CD14-positive monocyte (primary cell): ENCODE measurements around the gene CCT8L2. TPM values are rescaled to one million over a fixed set of nuclear protein-coding genes. Genes with fewer than 3 reads are reported as not detected.
"Not testable (repeated sequence)": the region's sequence is repeated elsewhere in the genome, so short reads cannot be mapped to it uniquely, and the experiment has no call there.

ENCODE experiments used
- DNase-seq, 3 donors: peaks; one replicate each; pipeline ENCODE4 v3.0.0-alpha.2; 2011 to 2022
- H2AFZ ChIP-seq: 2 replicates; pipeline ENCODE4 v1.6.0; 2012; ENCODE audit warnings: mild to moderate bottlenecking, low read depth, low read length, inconsistent platforms; ENCODE audit not compliant: insufficient read depth, poor library complexity, severe bottlenecking
- H3K27ac ChIP-seq, 2 donors: 1 replicate in 1 of 2; 2 replicates in 1 of 2; pipeline ENCODE4 v1.5.1; 2012 to 2013; ENCODE audit warnings: low read length in 2 of 2, control low read depth in 1 of 2, inconsistent platforms in 1 of 2, low read depth in 1 of 2, mild to moderate bottlenecking in 1 of 2
- H3K27me3 ChIP-seq, 2 donors: one replicate each; pipeline versions ENCODE4 v1.6.0 to v1.6.1; 2011 to 2013; ENCODE audit warnings: low read length in 2 of 2; ENCODE audit not compliant: control insufficient read depth in 2 of 2, insufficient read depth in 2 of 2
- H3K36me3 ChIP-seq, 2 donors: replicated peaks in 1 of 2; 1 replicate in 1 of 2; 2 replicates in 1 of 2; pipeline versions ENCODE4 v1.5.1 to v1.6.1; 2012 to 2013; ENCODE audit warnings: low read length in 2 of 2, control low read depth in 1 of 2, inconsistent platforms in 1 of 2, mild to moderate bottlenecking in 1 of 2; ENCODE audit not compliant: insufficient read depth in 2 of 2, control insufficient read depth in 1 of 2
- H3K4me1 ChIP-seq, 2 donors: 1 replicate in 1 of 2; 2 replicates in 1 of 2; pipeline versions ENCODE4 v1.5.1 to v1.6.1; 2012 to 2013; ENCODE audit warnings: low read length in 2 of 2, control low read depth in 1 of 2, inconsistent platforms in 1 of 2, mild to moderate bottlenecking in 1 of 2, moderate library complexity in 1 of 2; ENCODE audit not compliant: insufficient read depth in 2 of 2, control insufficient read depth in 1 of 2
- H3K4me2 ChIP-seq: replicated peaks from 2 replicates; pipeline ENCODE3; 2012; ENCODE audit warnings: low read length, moderate library complexity, mild to moderate bottlenecking; ENCODE audit not compliant: poor library complexity, severe bottlenecking; ENCODE audit errors: extremely low read depth
- H3K4me3 ChIP-seq, 3 experiments: fragments of 200-600 bp in 1 of 3; sonication (generic) in 1 of 3; replicated peaks in 1 of 3; 1 replicate in 2 of 3; 2 replicates in 1 of 3; pipeline ENCODE4 v1.5.1; 2011 to 2013; ENCODE audit warnings: low read length in 3 of 3, mild to moderate bottlenecking in 3 of 3, control low read depth in 2 of 3, low read depth in 2 of 3, inconsistent platforms in 1 of 3, moderate library complexity in 1 of 3
- H3K79me2 ChIP-seq: 2 replicates; pipeline ENCODE4 v1.6.0; 2012; ENCODE audit warnings: mild to moderate bottlenecking, control low read depth, inconsistent platforms, low read length, moderate library complexity; ENCODE audit not compliant: insufficient read depth
- H3K9ac ChIP-seq: 2 replicates; pipeline ENCODE4 v1.6.0; 2017; ENCODE audit warnings: low read length, mild to moderate bottlenecking; ENCODE audit not compliant: insufficient read depth, poor library complexity, severe bottlenecking
- H3K9me3 ChIP-seq, 2 donors: replicated peaks in 1 of 2; 1 replicate in 1 of 2; 2 replicates in 1 of 2; pipeline versions ENCODE4 v1.5.1 to v1.6.1; 2012 to 2013; ENCODE audit warnings: low read length in 2 of 2, control low read depth in 1 of 2; ENCODE audit not compliant: control insufficient read depth in 1 of 2, insufficient read depth in 1 of 2
- H4K20me1 ChIP-seq: 2 replicates; pipeline ENCODE4 v1.6.0; 2012; ENCODE audit warnings: mild to moderate bottlenecking, low read length, control low read depth, moderate library complexity; ENCODE audit not compliant: insufficient read depth
- H3K27ac Mint-ChIP-seq, 7 donors: one replicate each; pipeline ENCODE4 v1.8.0; 2020; ENCODE audit warnings: mild to moderate bottlenecking in 7 of 7, mixed read lengths in 7 of 7, moderate library complexity in 6 of 7, inconsistent platforms in 2 of 7
- H3K27me3 Mint-ChIP-seq, 3 donors: one replicate each; pipeline ENCODE4 v1.8.0; 2021 to 2022; ENCODE audit warnings: low read depth in 3 of 3, mild to moderate bottlenecking in 3 of 3, mixed read lengths in 3 of 3, moderate library complexity in 3 of 3, inconsistent platforms in 1 of 3
- H3K36me3 Mint-ChIP-seq, 2 donors: one replicate each; pipeline ENCODE4 v1.8.0; 2020; ENCODE audit warnings: mixed read lengths in 2 of 2, inconsistent platforms in 1 of 2, mild to moderate bottlenecking in 1 of 2
- H3K4me1 Mint-ChIP-seq: one replicate; pipeline ENCODE4 v1.8.0; 2020; ENCODE audit warnings: mild to moderate bottlenecking, mixed read lengths
- H3K4me3 Mint-ChIP-seq, 2 donors: one replicate each; pipeline ENCODE4 v1.8.0; 2020; ENCODE audit warnings: mild to moderate bottlenecking in 2 of 2, mixed read lengths in 2 of 2, moderate library complexity in 1 of 2
- H3K9me3 Mint-ChIP-seq, 7 donors: one replicate each; pipeline ENCODE4 v1.8.0; 2020 to 2022; ENCODE audit warnings: mixed read lengths in 7 of 7, mild to moderate bottlenecking in 6 of 7, moderate library complexity in 6 of 7, inconsistent platforms in 2 of 7
- WGBS: methylation state at CpG from one replicate; pipeline ENCODE4 v1.1.5; 2013; ENCODE audit warnings: missing lambda C conversion rate; ENCODE audit not compliant: insufficient coverage; 5-methylcytosine and 5-hydroxymethylcytosine counted together
- intact Hi-C, 2 donors: fragments of 100-400 bp; cut with micrococcal nuclease; formaldehyde crosslinking; loops; one replicate each; pipeline versions ENCODE4 v1.15.0 to v1.15.1; 2023
- polyA plus RNA-seq, 3 donors: library from polyadenylated mRNA; depleted of rRNA in 1 of 3; unstranded in 2 of 3; stranded (reverse) in 1 of 3; fragments of 300-500 nt in 2 of 3; fragments of >200 nt in 1 of 3; fragmentation: Illumina TruSeq in 2 of 3; gene quantifications; 1 replicate in 2 of 3; 2 replicates in 1 of 3; pipeline ENCODE4 v1.2.3, GENCODE V29; 2012 to 2021
- TF ChIP-seq, protein P1 (sequence below): fragments of 200-600 bp; IDR thresholded peaks from one replicate; pipeline ENCODE4 v1.8.0; 2022; ENCODE audit warnings: antibody characterized with exemption, mild to moderate bottlenecking

Gene CCT8L2
- polyA plus RNA-seq, 3 donors = not detected

DNA sequence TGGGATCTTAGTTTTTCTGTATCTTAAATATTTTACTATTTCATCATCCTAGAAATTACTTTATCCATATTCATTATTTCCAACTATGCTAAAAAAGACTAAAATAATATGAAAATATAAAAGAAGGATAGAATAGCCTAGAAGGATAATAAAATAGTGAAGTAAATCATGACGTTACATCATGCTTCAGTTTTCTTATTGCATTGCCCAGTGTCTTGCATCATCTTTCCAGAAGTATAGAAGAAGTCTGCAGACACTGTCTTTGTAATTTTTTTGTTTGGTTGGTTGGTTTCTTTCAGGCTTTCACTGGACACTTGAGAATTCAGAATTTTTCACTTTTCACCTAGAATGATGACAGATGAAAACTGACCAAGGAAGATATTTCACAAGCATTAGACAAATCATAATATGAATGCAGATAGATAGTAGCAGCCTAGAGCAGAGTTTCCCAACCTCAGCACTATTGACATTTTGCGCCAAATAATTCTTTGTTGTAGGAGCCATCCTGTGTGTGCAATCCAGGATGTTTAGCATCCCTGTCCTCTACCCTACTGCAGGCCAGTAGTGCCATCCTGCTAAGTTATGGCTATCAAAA, 23.3 kb downstream of the CCT8L2 start:
- H3K4me3 ChIP-seq, DNase-seq, H3K4me3 Mint-ChIP-seq, H3K4me1 Mint-ChIP-seq, H3K36me3 ChIP-seq, H3K27ac ChIP-seq, intact Hi-C loops, H3K4me1 ChIP-seq, H3K79me2 ChIP-seq, H2AFZ ChIP-seq, H3K9ac ChIP-seq, H3K27me3 Mint-ChIP-seq, H3K27ac Mint-ChIP-seq, H3K36me3 Mint-ChIP-seq, H3K27me3 ChIP-seq, H3K4me2 ChIP-seq, H4K20me1 ChIP-seq: not testable (repeated sequence)
- no CpG with 5 or more reads among the region's 2 CpGs for WGBS
- peaks cover 5 to 38% of the 10 kb centered on the region in 2 donors for H3K9me3 ChIP-seq
- peaks cover 2 to 37% (median 31%) of the 10 kb centered on the region in 7 donors for H3K9me3 Mint-ChIP-seq

DNA sequence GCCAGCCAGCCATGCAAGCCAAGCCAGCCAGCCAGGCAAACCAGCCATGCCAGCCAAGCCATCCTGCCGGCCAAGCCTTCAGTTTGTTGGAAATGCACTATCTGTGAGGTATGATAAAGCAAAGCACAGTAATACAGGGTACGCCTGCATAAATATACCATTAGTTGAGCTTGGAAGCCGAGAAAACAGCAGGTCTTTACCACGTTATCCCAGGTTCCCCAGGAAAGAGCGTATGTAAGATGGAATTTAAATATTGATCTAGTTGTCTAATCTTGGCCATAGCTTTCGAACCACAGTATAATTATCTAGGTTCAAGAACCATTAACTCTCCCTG, 24.2 kb downstream of the CCT8L2 start:
- H3K9ac ChIP-seq = no peak overlapping the region
- no peaks in the 10 kb centered on the region for H3K27me3 ChIP-seq
- no peak overlapping the region for H3K27ac Mint-ChIP-seq
- H3K36me3 Mint-ChIP-seq = no peaks in the 10 kb centered on the region
- H4K20me1 ChIP-seq = no peaks in the 10 kb centered on the region
- peaks cover 8 to 47% of the 10 kb centered on the region in 2 donors for H3K9me3 ChIP-seq
- H3K4me1 ChIP-seq = no peaks in the 10 kb centered on the region
- H3K4me3 ChIP-seq = no peak overlapping the region
- WGBS = no CpG with 5 or more reads among the region's 6 CpGs
- peaks cover 2 to 46% (median 37%) of the 10 kb centered on the region in 7 donors for H3K9me3 Mint-ChIP-seq
- H3K27ac ChIP-seq = no peak overlapping the region
- intact Hi-C loops = no loop called here
- no peaks in the 10 kb centered on the region for H3K79me2 ChIP-seq
- no peaks in the 10 kb centered on the region for H3K36me3 ChIP-seq
- no peaks in the 10 kb centered on the region for H3K4me1 Mint-ChIP-seq
- no peak overlapping the region for H3K4me2 ChIP-seq
- H2AFZ ChIP-seq = no peak overlapping the region
- no peak for DNase-seq
- TF ChIP-seq, protein P1, sequence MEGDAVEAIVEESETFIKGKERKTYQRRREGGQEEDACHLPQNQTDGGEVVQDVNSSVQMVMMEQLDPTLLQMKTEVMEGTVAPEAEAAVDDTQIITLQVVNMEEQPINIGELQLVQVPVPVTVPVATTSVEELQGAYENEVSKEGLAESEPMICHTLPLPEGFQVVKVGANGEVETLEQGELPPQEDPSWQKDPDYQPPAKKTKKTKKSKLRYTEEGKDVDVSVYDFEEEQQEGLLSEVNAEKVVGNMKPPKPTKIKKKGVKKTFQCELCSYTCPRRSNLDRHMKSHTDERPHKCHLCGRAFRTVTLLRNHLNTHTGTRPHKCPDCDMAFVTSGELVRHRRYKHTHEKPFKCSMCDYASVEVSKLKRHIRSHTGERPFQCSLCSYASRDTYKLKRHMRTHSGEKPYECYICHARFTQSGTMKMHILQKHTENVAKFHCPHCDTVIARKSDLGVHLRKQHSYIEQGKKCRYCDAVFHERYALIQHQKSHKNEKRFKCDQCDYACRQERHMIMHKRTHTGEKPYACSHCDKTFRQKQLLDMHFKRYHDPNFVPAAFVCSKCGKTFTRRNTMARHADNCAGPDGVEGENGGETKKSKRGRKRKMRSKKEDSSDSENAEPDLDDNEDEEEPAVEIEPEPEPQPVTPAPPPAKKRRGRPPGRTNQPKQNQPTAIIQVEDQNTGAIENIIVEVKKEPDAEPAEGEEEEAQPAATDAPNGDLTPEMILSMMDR = no peak
- H3K4me3 Mint-ChIP-seq = no peak overlapping the region
- peaks cover 0 to 4% (median 0%) of the 10 kb centered on the region in 3 donors for H3K27me3 Mint-ChIP-seq

GRCh38 chr22:16567617-16568424, 24.8 kb downstream of the CCT8L2 start:
- H3K9me3 Mint-ChIP-seq = peaks cover 2 to 50% (median 39%) of the 10 kb centered on the region in 7 donors
- H3K27me3 Mint-ChIP-seq, H3K4me2 ChIP-seq, H3K4me3 ChIP-seq, H2AFZ ChIP-seq, H3K4me3 Mint-ChIP-seq, H3K4me1 ChIP-seq, H3K27me3 ChIP-seq, H3K9ac ChIP-seq, H3K27ac ChIP-seq, H3K4me1 Mint-ChIP-seq, DNase-seq, H3K36me3 ChIP-seq, H4K20me1 ChIP-seq, H3K79me2 ChIP-seq, intact Hi-C loops, H3K27ac Mint-ChIP-seq, H3K36me3 Mint-ChIP-seq: not testable (repeated sequence)
- 91% methylated on average over 13 of the region's 13 CpGs for WGBS
- H3K9me3 ChIP-seq = peaks cover 11 to 53% of the 10 kb centered on the region in 2 donors
